B cell (primary cell): ENCODE results near the gene SLC16A2. TPM values are rescaled to one million over a fixed set of nuclear protein-coding genes. Genes with fewer than 3 reads are reported as not detected.
A peak's percentile ranks its signal among the peaks of the same experiment; 100 is the strongest.

Source experiments
- ATAC-seq: fragments of 200-7000 bp; cut with Tn5 transposase; one replicate; pipeline ENCODE4 v1.10.0; 2021; ENCODE audit warnings: low read depth, mild to moderate bottlenecking, moderate number of reproducible peaks, moderate library complexity
- CTCF ChIA-PET: fragments of 350-600 bp; sonication (Branson Sonifier 250); formaldehyde crosslinking; loops from one replicate; lab custom pipeline; 2021; ENCODE audit warnings: antibody characterized with exemption, inconsistent platforms; lab: Charles Lee
- POLR2A ChIA-PET: fragments of 350-600 bp; sonication (Branson Sonifier 250); formaldehyde crosslinking; loops from one replicate; lab custom pipeline; 2021; ENCODE audit warnings: antibody characterized with exemption; lab: Charles Lee
- DNase-seq: peaks from one replicate; pipeline ENCODE4 v3.0.0; 2013
- H2AFZ ChIP-seq: 2 replicates; pipeline ENCODE4 v1.6.1; 2012; ENCODE audit warnings: mild to moderate bottlenecking, low read depth, low read length; ENCODE audit not compliant: insufficient read depth, poor library complexity, severe bottlenecking
- H3K27ac ChIP-seq, 2 donors: 1 replicate in 1 of 2; 2 replicates in 1 of 2; pipeline ENCODE4 v1.5.1; 2012 to 2013; ENCODE audit warnings: low read length in 2 of 2, mild to moderate bottlenecking in 2 of 2, moderate library complexity in 1 of 2
- H3K27me3 ChIP-seq, 4 experiments: fragments of 200-600 bp in 1 of 4; sonication (generic) in 1 of 4; replicated peaks in 1 of 4; 1 replicate in 2 of 4; 2 replicates in 2 of 4; pipeline versions ENCODE4 v1.6.1 to v1.7.0; 2013 to 2016; ENCODE audit warnings: low read length in 3 of 4, mild to moderate bottlenecking in 2 of 4, mixed read lengths in 1 of 4, moderate library complexity in 1 of 4; ENCODE audit not compliant: insufficient read depth in 4 of 4, control insufficient read depth in 3 of 4; ENCODE audit errors: control extremely low read depth in 1 of 4
- H3K36me3 ChIP-seq, 2 experiments: replicated peaks in 1 of 2; 1 replicate in 1 of 2; 2 replicates in 1 of 2; pipeline versions ENCODE4 v1.6.1 to v1.7.1; 2013; ENCODE audit warnings: low read length in 1 of 2; ENCODE audit not compliant: insufficient read depth in 2 of 2, control insufficient read depth in 1 of 2; ENCODE audit errors: control extremely low read depth in 1 of 2, extremely low read depth in 1 of 2
- H3K4me1 ChIP-seq, 2 donors: fragments of 200-600 bp in 1 of 2; sonication (generic) in 1 of 2; 1 replicate in 1 of 2; 2 replicates in 1 of 2; pipeline versions ENCODE4 v1.5.1 to v1.6.1; 2013 to 2017; ENCODE audit warnings: low read length in 2 of 2; ENCODE audit not compliant: control insufficient read depth in 2 of 2, insufficient read depth in 2 of 2
- H3K4me2 ChIP-seq: replicated peaks from 2 replicates; pipeline ENCODE3; 2012; ENCODE audit warnings: mild to moderate bottlenecking, low read depth, low read length; ENCODE audit not compliant: poor library complexity, severe bottlenecking
- H3K4me3 ChIP-seq, 5 experiments: fragments of 200-600 bp in 1 of 5; sonication (generic) in 1 of 5; 1 replicate in 3 of 5; 2 replicates in 2 of 5; pipeline versions ENCODE4 v1.5.1 to v1.7.0; 2011 to 2016; ENCODE audit warnings: low read length in 4 of 5, mild to moderate bottlenecking in 4 of 5, low read depth in 2 of 5, control low read depth in 1 of 5, moderate library complexity in 1 of 5; ENCODE audit not compliant: insufficient read depth in 1 of 5; ENCODE audit errors: control extremely low read depth in 1 of 5, extremely low read depth in 1 of 5
- H3K79me2 ChIP-seq: fragments of 200-600 bp; sonication (generic); one replicate; pipeline ENCODE4 v1.6.0; 2016; ENCODE audit warnings: low read length; ENCODE audit not compliant: control insufficient read depth, insufficient read depth
- H3K9ac ChIP-seq: fragments of 200-600 bp; sonication (generic); 2 replicates; pipeline ENCODE4 v1.6.1; 2017; ENCODE audit warnings: mild to moderate bottlenecking, low read length, moderate library complexity
- H3K9me3 ChIP-seq, 3 donors: one replicate each; pipeline versions ENCODE4 v1.6.1 to v1.7.1; 2013; ENCODE audit warnings: low read length in 2 of 3; ENCODE audit not compliant: control insufficient read depth in 2 of 3, insufficient read depth in 1 of 3; ENCODE audit errors: control extremely low read depth in 1 of 3
- H4K20me1 ChIP-seq: 2 replicates; pipeline ENCODE4 v1.6.0; 2012; ENCODE audit warnings: mild to moderate bottlenecking, low read length; ENCODE audit not compliant: insufficient read depth, control insufficient read depth, poor library complexity, severe bottlenecking
- H3K27ac Mint-ChIP-seq: one replicate; pipeline ENCODE4 v1.8.0; 2021; ENCODE audit warnings: mixed read lengths
- H3K27me3 Mint-ChIP-seq: one replicate; pipeline ENCODE4 v1.8.0; 2021; ENCODE audit warnings: mixed read lengths
- H3K4me1 Mint-ChIP-seq: one replicate; pipeline ENCODE4 v1.8.0; 2021; ENCODE audit warnings: mixed read lengths
- H3K4me3 Mint-ChIP-seq: one replicate; pipeline ENCODE4 v1.8.0; 2021; ENCODE audit warnings: mixed read lengths
- H3K9me3 Mint-ChIP-seq: one replicate; pipeline ENCODE4 v1.8.0; 2022; ENCODE audit warnings: mixed read lengths; ENCODE audit not compliant: insufficient read depth
- CTCF ChIP-seq: fragments of 200-600 bp; IDR thresholded peaks from one replicate; pipeline ENCODE4 v1.8.0; 2022; ENCODE audit warnings: antibody characterized with exemption, mild to moderate bottlenecking
- EZH2 ChIP-seq: IDR thresholded peaks from 2 replicates; pipeline ENCODE4 v1.6.1; 2012; ENCODE audit warnings: borderline replicate concordance, low read depth, mild to moderate bottlenecking, moderate library complexity, low read length; ENCODE audit not compliant: insufficient read depth, poor library complexity, severe bottlenecking
- WGBS: methylation state at CpG from one replicate; pipeline ENCODE4 v1.1.5; 2013; ENCODE audit warnings: missing lambda C conversion rate; ENCODE audit not compliant: insufficient coverage; 5-methylcytosine and 5-hydroxymethylcytosine counted together
- intact Hi-C: fragments of 100-400 bp; cut with micrococcal nuclease; formaldehyde crosslinking; loops from one replicate; pipeline ENCODE4 v1.10.0; 2022
- polyA plus RNA-seq: library from polyadenylated mRNA; depleted of rRNA; stranded (reverse); fragments of >200 nt; gene quantifications from 2 replicates; pipeline ENCODE4 v1.2.3, GENCODE V29; 2012
- total RNA-seq, 2 donors: library from RNA; stranded (reverse); fragments of 120-200 nt in 1 of 2; gene quantifications; 1 replicate in 1 of 2; 2 replicates in 1 of 2; pipeline versions ENCODE4 v1.2.3 to v1.2.4, GENCODE V29; 2013 to 2022

Gene SLC16A2
- total and polyA plus RNA-seq, 2 donors (not counting 1 experiment from before 2014, with no cell fraction given), result not detected

GRCh38 chrX:74377282-74377681 lies 44.0 kb upstream of the SLC16A2 start:
- Mint-ChIP-seq H3K9me3 (no peaks in the 10 kb centered on the region), H3K27me3 (peaks cover 2% of the 10 kb centered on the region), H3K27ac (no peak overlapping the region), H3K4me3 (no peak overlapping the region), H3K4me1 (no peaks in the 10 kb centered on the region)
- WGBS, result no CpG with 5 or more reads among the region's 1 CpG
- no peak overlapping the region for H3K9ac ChIP-seq
- CTCF ChIA-PET, result no interaction called here
- H3K9me3 ChIP-seq, result no peaks in the 10 kb centered on the region
- no peaks in the 10 kb centered on the region for H3K36me3 ChIP-seq
- H3K4me2 ChIP-seq, result no peak overlapping the region
- ATAC-seq (no peak), DNase-seq (no peak)
- H4K20me1 ChIP-seq, result no peaks in the 10 kb centered on the region
- H2AFZ ChIP-seq, result no peak overlapping the region
- H3K79me2 ChIP-seq, result no peaks in the 10 kb centered on the region
- no peaks in the 10 kb centered on the region for H3K4me1 ChIP-seq
- no peaks in the 10 kb centered on the region for H3K27me3 ChIP-seq
- no peak overlapping the region for H3K27ac ChIP-seq
- no peak overlapping the region for H3K4me3 ChIP-seq
- intact Hi-C loops, result no loop called here
- TF ChIP-seq EZH2, result no peak
- no peak for TF ChIP-seq CTCF
- POLR2A ChIA-PET, result no interaction called here

DNA sequence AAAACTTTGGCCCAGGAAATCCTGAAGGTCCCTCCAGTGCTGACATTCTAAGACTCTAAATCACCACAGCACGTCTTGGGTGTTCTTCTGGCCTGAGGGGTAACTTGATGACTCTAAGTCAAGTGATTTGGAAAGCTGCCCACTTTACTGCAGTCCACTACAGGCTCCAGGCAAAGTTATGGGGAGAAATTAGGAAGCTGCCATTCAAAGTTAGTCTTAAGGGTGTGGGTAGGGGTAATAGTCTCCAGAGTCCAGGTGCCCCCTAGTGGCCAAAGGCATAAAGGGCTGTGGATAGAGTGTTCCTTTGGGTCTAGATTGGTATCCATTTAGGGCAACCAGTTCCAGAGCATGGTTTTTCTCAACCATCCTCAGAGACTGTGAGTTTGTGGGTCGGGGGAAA lies 38.7 kb upstream of the SLC16A2 start:
- Histone ChIP-seq H3K4me2 (no peak overlapping the region), H3K4me1 (no peaks in the 10 kb centered on the region), H3K27ac (no peak overlapping the region), H3K27me3 (peaks cover 0 to 2% (median 0%) of the 10 kb centered on the region in 4 experiments), H3K79me2 (no peaks in the 10 kb centered on the region), H3K4me3 (no peak overlapping the region), H3K9ac (no peak overlapping the region), H3K36me3 (no peaks in the 10 kb centered on the region), H3K9me3 (no peaks in the 10 kb centered on the region), H4K20me1 (no peaks in the 10 kb centered on the region), H2AFZ (no peak overlapping the region)
- intact Hi-C loops, result loop anchor here (1.0 kb wide), 1 partner anchor 168 kb away; no protein-coding TSS in a partner anchor
- Mint-ChIP-seq H3K27ac (no peak overlapping the region), H3K9me3 (no peaks in the 10 kb centered on the region), H3K27me3 (peaks cover 3% of the 10 kb centered on the region), H3K4me1 (no peaks in the 10 kb centered on the region), H3K4me3 (no peak overlapping the region)
- TF ChIP-seq CTCF, result peak; percentile 72
- TF ChIP-seq EZH2, result no peak
- peak; percentile 48 for DNase-seq
- ChIA-PET POLR2A (no interaction called here), CTCF (interaction anchor here (0.7 to 3.6 kb wide), 3 partner anchors 38 to 526 kb away, joined by 3 to 12 read pairs (median 3); no protein-coding TSS in a partner anchor)
- WGBS, result no CpG with 5 or more reads among the region's 2 CpGs
- ATAC-seq, result peak; percentile 58
